ENCODE data around the gene MCF2L.

The MCF2L gene

DNA sequence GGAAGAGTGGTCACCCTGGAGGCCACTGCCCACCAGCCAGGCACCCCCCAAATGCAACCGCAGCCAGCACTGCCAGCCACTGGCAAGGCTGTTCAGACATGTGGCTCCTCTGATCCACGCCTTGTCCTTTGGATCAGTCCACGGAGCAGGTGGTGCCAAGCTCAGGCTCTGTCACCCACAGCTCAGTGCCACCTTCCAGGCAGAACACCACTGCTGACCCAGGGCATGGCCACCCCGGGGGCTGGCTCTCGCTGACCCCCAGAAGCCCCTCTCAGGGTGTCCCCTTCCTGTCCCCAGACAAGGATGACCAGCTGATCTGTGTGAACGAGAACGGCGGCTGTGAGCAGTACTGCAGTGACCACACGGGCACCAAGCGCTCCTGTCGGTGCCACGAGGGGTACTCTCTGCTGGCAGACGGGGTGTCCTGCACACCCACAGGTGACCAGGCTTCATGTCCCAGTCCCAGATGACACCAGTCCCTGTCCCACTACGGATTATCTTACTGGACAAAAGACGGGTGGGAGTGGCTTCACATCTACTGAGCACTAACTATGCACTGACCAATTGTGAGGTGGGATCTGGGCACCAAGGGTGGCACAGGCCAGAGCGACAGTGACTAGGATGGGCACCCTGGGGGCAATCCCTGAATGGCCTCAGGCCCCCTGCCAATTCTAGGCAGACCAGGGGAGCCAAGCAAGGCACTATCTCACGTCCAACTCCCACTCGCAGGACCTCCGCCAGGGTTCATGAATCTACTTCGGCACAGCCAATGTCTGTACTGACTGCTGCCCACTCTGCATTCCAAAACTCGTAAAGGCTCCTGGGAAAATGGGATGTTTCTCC, 146.6 kb downstream of the MCF2L start:
- peaks cover 76% of the 10 kb centered on the region for H3K27me3 ChIP-seq (replicated peaks; ENCODE audit: insufficient read depth, low read length)
- no peak for DNase-seq
- H3K4me2 ChIP-seq (ENCODE audit: low read depth, low read length) = no peak overlapping the region
- H3F3A ChIP-seq (ENCODE audit: insufficient read depth, low read length) = no peaks in the 10 kb centered on the region
- no peaks in the 10 kb centered on the region for H4K20me1 ChIP-seq (ENCODE audit: insufficient read depth, low read length)
- H3K9me2 ChIP-seq (replicated peaks; ENCODE audit: insufficient read depth, low read length) = no peaks in the 10 kb centered on the region
- H3K4me3 ChIP-seq (ENCODE audit: low read length) = no peak overlapping the region
- H2AFZ ChIP-seq (ENCODE audit: low read length) = no peak overlapping the region
- no peaks in the 10 kb centered on the region for H3K79me2 ChIP-seq (ENCODE audit: low read length)
- H3K9me3 ChIP-seq (replicated peaks; ENCODE audit: insufficient read depth, low read length) = no peaks in the 10 kb centered on the region
- H3K4me1 ChIP-seq (ENCODE audit: low read length) = no peaks in the 10 kb centered on the region
- H3K36me3 ChIP-seq (replicated peaks; ENCODE audit: insufficient read depth, low read length) = no peaks in the 10 kb centered on the region
- H3K27ac ChIP-seq (ENCODE audit: low read length) = no peak overlapping the region
- TF ChIP-seq, protein P1, sequence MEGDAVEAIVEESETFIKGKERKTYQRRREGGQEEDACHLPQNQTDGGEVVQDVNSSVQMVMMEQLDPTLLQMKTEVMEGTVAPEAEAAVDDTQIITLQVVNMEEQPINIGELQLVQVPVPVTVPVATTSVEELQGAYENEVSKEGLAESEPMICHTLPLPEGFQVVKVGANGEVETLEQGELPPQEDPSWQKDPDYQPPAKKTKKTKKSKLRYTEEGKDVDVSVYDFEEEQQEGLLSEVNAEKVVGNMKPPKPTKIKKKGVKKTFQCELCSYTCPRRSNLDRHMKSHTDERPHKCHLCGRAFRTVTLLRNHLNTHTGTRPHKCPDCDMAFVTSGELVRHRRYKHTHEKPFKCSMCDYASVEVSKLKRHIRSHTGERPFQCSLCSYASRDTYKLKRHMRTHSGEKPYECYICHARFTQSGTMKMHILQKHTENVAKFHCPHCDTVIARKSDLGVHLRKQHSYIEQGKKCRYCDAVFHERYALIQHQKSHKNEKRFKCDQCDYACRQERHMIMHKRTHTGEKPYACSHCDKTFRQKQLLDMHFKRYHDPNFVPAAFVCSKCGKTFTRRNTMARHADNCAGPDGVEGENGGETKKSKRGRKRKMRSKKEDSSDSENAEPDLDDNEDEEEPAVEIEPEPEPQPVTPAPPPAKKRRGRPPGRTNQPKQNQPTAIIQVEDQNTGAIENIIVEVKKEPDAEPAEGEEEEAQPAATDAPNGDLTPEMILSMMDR (IDR thresholded peaks at IDR 0.05; ENCODE audit: low read length) = no peak
- TF ChIP-seq EZH2phosphoT487 (IDR thresholded peaks at IDR 0.05; ENCODE audit: low read length) (no peak), EZH2 (optimal IDR thresholded peaks at IDR 0.05; ENCODE audit: low read depth, low read length) (no peak)
- H3K9ac ChIP-seq (ENCODE audit: low read length) = no peak overlapping the region

DNA sequence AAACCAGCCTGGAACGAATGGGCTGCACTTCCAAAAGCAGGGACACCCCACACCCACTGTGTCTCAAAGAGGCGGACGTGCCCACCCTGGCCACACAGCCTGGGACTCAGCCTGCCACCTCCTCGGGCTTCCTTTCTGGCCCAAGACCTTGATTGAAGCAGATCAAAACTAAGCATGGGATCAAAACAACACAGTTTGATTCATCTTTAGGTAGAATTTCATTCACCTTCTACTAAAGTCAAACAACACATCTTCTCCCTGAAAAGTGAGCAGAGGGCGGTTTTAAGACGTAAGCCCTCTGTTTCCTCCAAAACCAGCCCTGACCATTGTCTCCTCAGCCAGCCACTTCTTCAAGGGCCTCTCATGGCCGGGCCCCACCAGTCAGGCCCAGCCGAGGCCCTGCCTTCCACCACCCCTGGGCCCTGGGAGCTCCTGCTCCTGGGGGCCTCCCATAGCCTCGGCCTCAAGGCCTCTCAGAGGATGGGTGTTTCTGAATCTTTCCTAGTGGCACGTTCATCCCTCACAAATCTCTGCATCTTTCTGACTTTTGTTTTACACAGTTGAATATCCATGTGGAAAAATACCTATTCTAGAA, 147.3 kb downstream of the MCF2L start:
- Histone ChIP-seq H3K9me2 (replicated peaks; ENCODE audit: insufficient read depth, low read length) (no peaks in the 10 kb centered on the region), H4K20me1 (ENCODE audit: insufficient read depth, low read length) (no peaks in the 10 kb centered on the region), H2AFZ (ENCODE audit: low read length) (no peak overlapping the region), H3K36me3 (replicated peaks; ENCODE audit: insufficient read depth, low read length) (no peaks in the 10 kb centered on the region), H3K4me2 (ENCODE audit: low read depth, low read length) (no peak overlapping the region), H3F3A (ENCODE audit: insufficient read depth, low read length) (no peaks in the 10 kb centered on the region), H3K4me1 (ENCODE audit: low read length) (no peaks in the 10 kb centered on the region), H3K79me2 (ENCODE audit: low read length) (no peaks in the 10 kb centered on the region), H3K4me3 (ENCODE audit: low read length) (no peak overlapping the region), H3K27ac (ENCODE audit: low read length) (no peak overlapping the region), H3K9me3 (replicated peaks; ENCODE audit: insufficient read depth, low read length) (no peaks in the 10 kb centered on the region), H3K9ac (ENCODE audit: low read length) (no peak overlapping the region), H3K27me3 (replicated peaks; ENCODE audit: insufficient read depth, low read length) (peaks cover 83% of the 10 kb centered on the region)
- TF ChIP-seq EZH2 (optimal IDR thresholded peaks at IDR 0.05; ENCODE audit: low read depth, low read length) (no peak), EZH2phosphoT487 (IDR thresholded peaks at IDR 0.05; ENCODE audit: low read length) (no peak)
- TF ChIP-seq, protein P1 (IDR thresholded peaks at IDR 0.05; ENCODE audit: low read length) = no peak
- DNase-seq = no peak

DNA sequence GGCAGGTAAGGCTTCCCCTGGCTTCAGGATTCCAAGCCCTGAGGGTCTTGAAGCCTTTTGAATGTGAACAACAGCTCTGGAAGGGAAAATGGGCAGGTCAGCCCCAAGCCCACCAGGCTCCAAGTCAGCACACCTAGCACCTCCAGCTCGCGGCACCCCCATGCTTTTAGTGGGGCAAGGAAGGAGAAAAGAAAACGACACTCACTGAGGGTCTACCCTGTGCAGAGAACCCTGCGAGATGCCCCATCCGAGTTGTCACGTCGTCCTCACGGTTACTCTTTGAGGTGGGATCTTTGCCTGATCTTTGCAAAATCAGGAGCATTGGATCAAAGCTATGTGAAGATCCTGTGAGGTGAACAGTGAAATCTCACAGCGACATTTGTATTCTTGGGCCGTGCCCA, 147.9 kb downstream of the MCF2L start:
- Histone ChIP-seq H3F3A (ENCODE audit: insufficient read depth, low read length) (no peaks in the 10 kb centered on the region), H3K4me3 (ENCODE audit: low read length) (no peak overlapping the region), H3K9ac (ENCODE audit: low read length) (no peak overlapping the region), H2AFZ (ENCODE audit: low read length) (no peak overlapping the region), H3K4me2 (ENCODE audit: low read depth, low read length) (no peak overlapping the region), H3K79me2 (ENCODE audit: low read length) (no peaks in the 10 kb centered on the region), H3K27ac (ENCODE audit: low read length) (no peak overlapping the region), H3K27me3 (replicated peaks; ENCODE audit: insufficient read depth, low read length) (peaks cover 89% of the 10 kb centered on the region), H3K4me1 (ENCODE audit: low read length) (no peaks in the 10 kb centered on the region), H3K36me3 (replicated peaks; ENCODE audit: insufficient read depth, low read length) (no peaks in the 10 kb centered on the region), H4K20me1 (ENCODE audit: insufficient read depth, low read length) (no peaks in the 10 kb centered on the region), H3K9me2 (replicated peaks; ENCODE audit: insufficient read depth, low read length) (no peaks in the 10 kb centered on the region), H3K9me3 (replicated peaks; ENCODE audit: insufficient read depth, low read length) (no peaks in the 10 kb centered on the region)
- TF ChIP-seq EZH2 (optimal IDR thresholded peaks at IDR 0.05; ENCODE audit: low read depth, low read length) (no peak), EZH2phosphoT487 (IDR thresholded peaks at IDR 0.05; ENCODE audit: low read length) (no peak)
- TF ChIP-seq, protein P1 (IDR thresholded peaks at IDR 0.05; ENCODE audit: low read length) = no peak
- no peak for DNase-seq
